RCC 7860 (cell line): ENCODE measurements around the gene POU2F1.
A peak's percentile ranks its signal among the peaks of the same experiment; 100 is the strongest.

Experiments used
- DNase-seq: peaks from one replicate; pipeline ENCODE4 v3.0.0-alpha.2; 2015; ENCODE audit warnings: low spot score
- FAIRE-seq: peaks from 2 replicates; lab custom pipeline; 2012; peaks lifted over from hg19 to GRCh38; lab: Jason Lieb, UNC

The POU2F1 gene

GRCh38 chr1:167345386-167345733 lies 124.7 kb downstream of the POU2F1 start:
- no peak for FAIRE-seq
- DNase-seq: no peak

GRCh38 chr1:167357305-167357704 lies 136.6 kb downstream of the POU2F1 start:
- DNase-seq: no peak
- no peak for FAIRE-seq

- DNase-seq: no peak
- FAIRE-seq: no peak
Measured at GRCh38 chr1:167359295-167359694, 138.6 kb downstream of the POU2F1 start.

GRCh38 chr1:167360120-167360519 lies 139.4 kb downstream of the POU2F1 start:
- FAIRE-seq: no peak

GRCh38 chr1:167362638-167363037 lies 142.0 kb downstream of the POU2F1 start:
- FAIRE-seq (no peak), DNase-seq (no peak)

More at GRCh38 chr1:167360120-167360519, 139.4 kb downstream of the POU2F1 start:
- DNase-seq: no peak

GRCh38 chr1:167364826-167365225 lies 144.1 kb downstream of the POU2F1 start:
- DNase-seq: no peak
- FAIRE-seq: no peak

GRCh38 chr1:167365360-167365759 lies 144.7 kb downstream of the POU2F1 start:
- DNase-seq (no peak), FAIRE-seq (no peak)

GRCh38 chr1:167367705-167368104 lies 147.0 kb downstream of the POU2F1 start:
- no peak for DNase-seq
- no peak for FAIRE-seq

- no peak for FAIRE-seq
Measured at GRCh38 chr1:167369175-167369574, 148.5 kb downstream of the POU2F1 start.

GRCh38 chr1:167369933-167370332 lies 149.2 kb downstream of the POU2F1 start:
- FAIRE-seq (no peak), DNase-seq (no peak)

More at GRCh38 chr1:167369175-167369574, 148.5 kb downstream of the POU2F1 start:
- DNase-seq: no peak

- no peak for FAIRE-seq
- no peak for DNase-seq
Measured at GRCh38 chr1:167371030-167371429, 150.3 kb downstream of the POU2F1 start.

- DNase-seq: no peak
- FAIRE-seq: no peak
Measured at GRCh38 chr1:167373398-167373797, 152.7 kb downstream of the POU2F1 start.

- FAIRE-seq: no peak
- no peak for DNase-seq
Measured at GRCh38 chr1:167373986-167374385, 153.3 kb downstream of the POU2F1 start.

- DNase-seq: no peak
- FAIRE-seq: no peak
Measured at GRCh38 chr1:167375949-167376348, 155.3 kb downstream of the POU2F1 start.

- DNase-seq: no peak
- FAIRE-seq: no peak
Measured at GRCh38 chr1:167387251-167387910, 166.7 kb downstream of the POU2F1 start.

GRCh38 chr1:167388976-167389375 lies 168.3 kb downstream of the POU2F1 start:
- DNase-seq: no peak
- FAIRE-seq: no peak

- no peak for DNase-seq
- no peak for FAIRE-seq
Measured at GRCh38 chr1:167392200-167392696, 171.6 kb downstream of the POU2F1 start.

- no peak for FAIRE-seq
- no peak for DNase-seq
Measured at GRCh38 chr1:167400359-167400953, 179.8 kb downstream of the POU2F1 start.

GRCh38 chr1:167401260-167401873 lies 180.7 kb downstream of the POU2F1 start:
- DNase-seq (peak; percentile 41), FAIRE-seq (no peak)

- FAIRE-seq (no peak), DNase-seq (no peak)
Measured at GRCh38 chr1:167404161-167404888, 183.6 kb downstream of the POU2F1 start.

GRCh38 chr1:167404908-167405307 lies 184.2 kb downstream of the POU2F1 start:
- DNase-seq (no peak), FAIRE-seq (no peak)
